Measurements from ENCODE around the gene RRP1.

Gene RRP1

GRCh38 chr21:43745772-43746517, 43.4 kb upstream of the RRP1 start:
- H3K4me3 ChIP-seq (ENCODE audit: low read length) = no peak overlapping the region
- DNase-seq (ENCODE audit: low read depth) = no peak
- no peak for TF ChIP-seq CTCF (conservative IDR thresholded peaks at IDR 0.05; ENCODE audit: low read length)

- no peak for DNase-seq (ENCODE audit: low read depth)
These were observed 40.8 kb upstream of the RRP1 start for GRCh38 chr21:43748622-43749021.

GRCh38 chr21:43749651-43750262, 39.6 kb upstream of the RRP1 start:
- no peak for TF ChIP-seq CTCF (conservative IDR thresholded peaks at IDR 0.05; ENCODE audit: low read length)
- no peak for DNase-seq (ENCODE audit: low read depth)
- H3K4me3 ChIP-seq (ENCODE audit: low read length) = no peak overlapping the region

More at GRCh38 chr21:43748622-43749021, 40.8 kb upstream of the RRP1 start:
- no peak for TF ChIP-seq CTCF (conservative IDR thresholded peaks at IDR 0.05; ENCODE audit: low read length)
- H3K4me3 ChIP-seq (ENCODE audit: low read length) = no peak overlapping the region

GRCh38 chr21:43750339-43751033, 38.9 kb upstream of the RRP1 start:
- H3K4me3 ChIP-seq (ENCODE audit: low read length) = no peak overlapping the region
- DNase-seq (ENCODE audit: low read depth) = no peak
- TF ChIP-seq CTCF (conservative IDR thresholded peaks at IDR 0.05; ENCODE audit: low read length) = no peak

GRCh38 chr21:43751955-43752591, 37.3 kb upstream of the RRP1 start:
- no peak overlapping the region for H3K4me3 ChIP-seq (ENCODE audit: low read length)
- no peak for DNase-seq (ENCODE audit: low read depth)
- no peak for TF ChIP-seq CTCF (conservative IDR thresholded peaks at IDR 0.05; ENCODE audit: low read length)

- no peak overlapping the region for H3K4me3 ChIP-seq (ENCODE audit: low read length)
- TF ChIP-seq CTCF (conservative IDR thresholded peaks at IDR 0.05; ENCODE audit: low read length) = no peak
- DNase-seq (ENCODE audit: low read depth) = no peak
These were observed 36.5 kb upstream of the RRP1 start for GRCh38 chr21:43752758-43753438.
